Stimulated activated CD4-positive, alpha-beta T cell treated with anti-CD3 and anti-CD28 coated beads, Interleukin-12 subunit alpha, Interleukin-12 subunit beta, amount 100 ng/mL, for 24 hours (primary cell): ENCODE data around the gene TTC24.
"Not testable (repeated sequence)": the region's sequence is repeated elsewhere in the genome, so short reads cannot be mapped to it uniquely, and the experiment has no call there.

ENCODE experiments used
- DNase-seq, 2 experiments: peaks; one replicate each; pipeline ENCODE4 v3.0.0-alpha.2; 2020; ENCODE audit warnings: low read depth in 2 of 2

The TTC24 gene

DNA sequence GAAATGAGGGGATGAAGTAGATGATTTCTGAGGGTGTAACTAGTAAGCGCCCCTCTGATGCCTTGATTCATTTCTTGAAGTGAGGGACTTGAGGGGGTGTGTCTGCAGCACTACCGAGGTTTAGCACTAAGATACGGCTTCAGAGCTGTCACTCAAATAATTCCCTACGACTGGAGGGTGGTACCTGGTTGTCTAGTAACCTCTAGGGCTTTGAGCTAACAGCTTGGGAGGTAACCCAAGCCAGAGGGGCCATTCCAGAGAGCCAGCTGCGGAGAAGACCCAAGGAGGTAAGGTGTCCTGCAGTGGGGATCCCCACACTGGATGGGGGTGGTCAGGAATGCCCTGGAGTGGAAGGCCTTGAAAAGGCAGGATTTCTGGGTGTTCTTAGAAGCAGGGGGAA is at the start of gene TTC24:
TTC24 (plus strand) TSS at position 252 of the 400 bp plus-strand sequence. CDS start 1,642 bp downstream, outside the sequence.
- DNase-seq, result no peak

DNA sequence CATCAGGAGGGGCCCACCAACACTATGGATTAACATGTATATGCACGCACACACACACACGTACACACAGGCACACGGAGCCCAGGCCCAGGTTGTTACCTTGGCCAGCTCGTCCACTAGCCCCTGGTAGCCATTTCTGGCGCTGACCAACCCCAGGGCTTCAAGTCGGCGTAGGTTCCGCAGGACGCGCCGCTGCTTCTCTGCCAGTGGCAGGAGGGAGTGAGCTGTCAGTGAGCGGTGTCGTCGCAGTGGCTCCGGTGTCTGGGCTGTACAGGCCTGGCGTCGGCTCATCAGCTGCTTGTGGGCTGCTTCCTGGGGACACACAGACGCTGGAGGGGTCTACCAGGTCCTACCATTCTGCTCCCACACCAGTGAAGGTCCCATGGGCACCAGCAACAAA is 49.5 kb upstream of the TTC24 start:
- DNase-seq, result no peak

DNA sequence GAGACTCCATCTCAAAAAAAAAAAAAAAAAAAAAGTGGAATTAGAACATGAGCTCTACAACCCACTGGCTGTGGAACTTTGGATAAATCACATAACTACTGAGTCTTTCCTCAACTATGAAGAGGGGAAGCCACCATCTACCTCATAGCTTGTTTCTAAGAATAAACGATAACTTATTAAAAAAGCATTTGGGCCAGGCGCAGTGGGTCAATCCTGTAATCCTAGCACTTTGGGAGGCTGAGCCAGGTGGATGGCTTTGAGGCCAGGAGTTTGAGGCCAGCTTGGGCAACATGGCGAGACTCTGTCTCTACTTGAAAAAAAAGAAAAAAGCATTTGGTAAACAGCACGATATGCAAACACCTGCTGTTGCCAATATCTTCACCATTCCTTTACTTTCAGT is 47.1 kb upstream of the TTC24 start:
- DNase-seq, result no peak

DNA sequence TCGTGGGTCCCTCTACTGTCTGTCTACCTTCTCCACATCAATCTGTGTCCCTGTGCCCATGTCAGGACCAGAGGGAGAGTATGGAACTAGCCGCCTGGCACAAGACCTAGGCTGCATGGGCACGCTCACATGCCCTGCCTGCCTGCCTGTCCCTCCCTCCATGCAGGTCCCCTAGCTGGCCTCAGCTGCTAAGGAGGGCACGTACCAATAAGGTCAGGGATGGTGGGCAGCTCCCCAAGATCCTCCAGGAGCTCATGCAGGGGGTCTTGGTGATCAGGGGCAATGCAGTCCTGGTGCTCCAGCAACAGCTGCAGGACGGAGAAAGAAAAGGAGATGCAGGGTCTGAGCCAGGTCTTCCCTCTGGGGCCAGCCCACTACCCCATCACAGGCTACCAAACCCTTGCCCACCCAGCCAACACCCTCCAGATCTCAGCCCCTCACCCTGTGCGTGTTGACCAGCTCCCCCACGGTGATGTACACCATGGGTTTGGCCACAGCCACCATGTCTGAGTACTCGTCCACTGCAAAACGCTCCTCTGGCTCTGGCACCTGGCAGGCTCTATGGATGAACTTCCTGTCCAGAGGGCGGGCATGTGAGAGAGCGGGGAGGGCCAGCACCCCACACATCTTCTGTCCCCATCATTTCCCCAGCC is 45.8 kb upstream of the TTC24 start:
- DNase-seq, result no peak

DNA sequence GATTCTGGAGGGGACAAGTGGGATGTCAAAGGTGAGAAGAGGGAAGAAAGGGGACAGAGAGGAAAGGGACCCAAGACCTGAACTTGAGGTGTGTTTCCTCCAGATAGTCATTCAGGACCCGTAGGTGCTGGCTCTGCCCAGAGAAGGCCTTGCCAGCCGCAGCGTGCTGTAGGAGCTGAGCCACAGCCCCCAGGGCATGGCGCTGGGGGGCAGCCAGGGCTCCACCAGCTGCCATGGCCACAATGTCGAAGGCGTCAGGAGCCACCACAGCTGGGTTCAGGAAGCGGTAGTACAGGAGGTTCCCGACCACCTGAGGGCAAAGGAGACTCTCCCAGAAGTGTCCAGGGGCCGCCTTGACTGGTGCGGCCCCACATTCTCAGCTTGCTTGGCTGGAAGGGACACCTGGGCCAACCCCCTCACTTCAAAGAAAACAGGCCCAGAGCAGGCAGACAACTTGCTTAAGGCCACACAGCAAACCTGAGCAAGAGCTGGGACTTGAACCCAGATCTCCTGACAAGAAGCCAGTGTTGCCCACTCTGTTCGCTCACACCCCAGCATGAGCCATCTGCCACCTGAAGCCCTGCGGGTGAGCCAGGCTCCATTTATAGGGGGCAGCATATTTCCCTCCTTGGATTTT is 45.0 kb upstream of the TTC24 start:
- DNase-seq, result no peak

DNA sequence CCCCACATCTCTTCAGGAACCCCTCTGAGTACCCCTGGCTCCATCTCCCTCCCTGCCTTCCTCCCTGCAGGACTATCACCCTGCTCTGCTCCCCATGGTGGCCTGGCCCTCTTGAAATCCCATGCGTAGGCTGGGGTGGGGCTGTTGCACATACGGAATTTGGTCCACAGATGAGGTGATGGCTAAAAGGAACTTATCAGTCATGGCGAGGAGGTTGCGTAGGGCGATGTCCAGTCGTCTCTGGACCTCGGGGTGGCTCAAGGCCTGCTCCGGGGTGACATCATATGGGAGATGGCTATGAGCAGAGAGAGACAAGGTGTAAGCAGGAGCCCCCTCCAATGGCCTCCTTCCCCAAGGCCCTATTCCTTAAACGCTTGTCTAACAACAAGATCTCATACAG is 42.5 kb upstream of the TTC24 start:
- DNase-seq, result no peak

DNA sequence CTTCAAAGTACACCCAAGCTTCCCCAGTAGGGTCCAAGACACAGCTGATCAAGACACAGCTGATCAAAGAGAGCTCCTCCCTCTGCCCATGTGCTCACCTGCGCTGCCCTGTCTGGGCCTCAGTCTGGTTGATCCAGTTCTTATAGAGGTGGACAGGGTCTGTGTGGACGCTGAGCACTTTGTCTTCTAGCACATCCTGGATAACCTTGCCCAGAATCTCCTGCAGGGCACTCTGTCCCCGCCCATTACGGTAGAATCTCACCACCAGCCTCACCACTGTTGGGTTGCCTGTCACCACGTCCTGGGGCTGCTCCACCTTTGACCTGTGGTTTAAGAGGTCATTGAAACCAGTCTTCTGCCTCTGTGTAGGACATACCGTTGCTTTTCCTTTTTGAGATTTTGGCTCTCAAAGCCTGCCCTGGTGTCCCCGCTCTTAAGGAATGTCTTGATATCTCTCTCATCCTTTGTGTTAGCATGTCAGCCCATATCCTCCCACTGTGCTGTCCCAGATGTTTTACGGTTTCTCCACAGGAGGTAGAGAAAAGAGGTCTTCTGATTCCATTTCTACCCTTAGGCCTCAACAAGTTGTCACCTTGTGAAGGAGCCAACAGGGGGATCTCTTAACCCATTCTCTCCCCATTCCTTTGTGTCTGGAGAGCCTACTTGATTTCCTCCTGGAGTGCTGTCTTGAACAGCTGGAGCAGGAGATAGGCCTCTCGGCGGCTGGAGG is 40.6 kb upstream of the TTC24 start:
- no peak for DNase-seq

DNA sequence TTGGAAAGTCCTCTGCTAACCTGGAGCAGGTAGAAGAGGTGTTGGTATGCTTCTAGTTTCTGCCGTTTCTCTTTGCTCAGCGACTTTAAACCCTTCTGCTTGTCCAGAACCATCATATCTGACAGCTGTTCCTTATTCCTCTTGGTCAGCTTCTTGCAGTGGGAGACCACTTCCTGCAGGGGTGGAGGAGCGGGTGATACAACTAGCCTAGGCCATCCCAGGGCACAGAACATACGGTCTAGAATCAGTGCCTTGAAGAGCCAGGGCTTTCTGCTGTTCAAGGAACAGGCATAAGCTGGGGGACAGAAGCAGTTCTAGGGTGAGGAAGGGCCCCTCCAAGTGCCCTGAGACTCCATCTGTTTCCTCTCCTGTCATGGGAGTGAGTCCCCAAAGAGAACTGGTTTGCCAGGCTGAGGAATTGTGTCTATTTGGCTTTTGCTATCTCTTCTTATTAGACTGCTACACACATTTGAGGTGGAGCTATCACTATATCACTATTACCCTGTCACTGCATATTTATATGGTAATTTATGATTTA is 39.6 kb upstream of the TTC24 start:
- DNase-seq, result no peak

DNA sequence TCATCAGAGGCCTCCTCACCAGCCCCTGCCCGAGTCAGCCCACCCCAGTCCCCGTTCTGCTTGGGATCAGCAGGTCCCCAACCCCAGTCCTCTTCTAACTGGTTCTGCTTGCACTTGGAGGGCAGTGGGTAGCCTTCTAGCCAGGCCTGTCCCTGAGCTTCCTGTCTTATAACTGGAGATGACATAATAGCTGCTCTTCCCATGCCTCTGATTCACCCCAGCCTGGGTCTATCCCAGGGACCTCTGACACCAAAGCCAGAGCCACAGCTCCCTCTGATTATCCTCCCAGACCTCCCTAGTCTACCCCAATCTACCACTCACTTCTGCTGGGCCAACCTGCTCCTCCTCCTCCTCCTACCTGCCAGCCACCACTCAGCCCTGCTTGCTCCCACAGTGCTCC is 38.6 kb upstream of the TTC24 start:
- DNase-seq, result no peak

DNA sequence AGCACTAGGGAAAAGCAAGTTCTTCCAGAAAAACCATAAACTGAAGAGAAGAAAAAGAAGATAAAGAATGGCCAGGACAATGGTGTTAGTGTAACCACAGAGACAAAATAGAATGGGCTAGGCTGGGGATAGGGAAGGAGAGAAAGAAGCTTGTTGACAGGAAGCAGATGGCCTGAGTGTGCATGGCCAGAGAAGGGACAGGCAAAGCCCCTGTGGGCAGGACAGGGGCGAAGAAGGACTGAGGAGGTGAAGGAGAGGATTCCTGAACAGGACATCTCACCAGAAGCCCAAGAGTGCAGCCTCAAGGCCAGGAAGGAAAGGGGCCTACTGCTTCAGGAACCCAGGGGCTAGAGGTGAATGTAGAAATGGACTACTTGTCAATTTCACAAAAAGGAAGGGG is 36.5 kb upstream of the TTC24 start:
- DNase-seq, result no peak

DNA sequence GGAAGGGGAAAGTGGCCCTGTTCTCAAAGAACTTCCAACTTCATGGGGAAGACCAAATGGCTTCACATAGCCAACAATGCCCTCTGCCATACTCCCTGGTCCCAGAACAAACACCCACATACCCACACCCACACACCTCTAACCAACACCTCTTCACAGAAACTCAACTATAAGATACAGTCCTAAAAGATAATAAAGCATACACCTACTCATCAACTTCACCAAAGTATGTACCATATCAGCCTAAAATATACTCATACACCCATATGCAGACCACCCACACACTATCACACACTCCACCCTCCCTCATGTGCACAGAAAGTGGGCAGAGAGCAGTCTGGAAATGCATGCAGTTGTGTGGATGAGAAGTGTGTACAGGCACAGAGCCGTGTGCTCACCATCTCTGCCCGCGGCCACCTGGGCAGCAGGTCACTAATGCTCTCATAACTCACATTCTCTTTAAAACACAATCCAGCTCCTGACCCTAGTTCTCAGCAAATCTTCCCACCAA is 34.9 kb upstream of the TTC24 start:
- DNase-seq, result no peak

DNA sequence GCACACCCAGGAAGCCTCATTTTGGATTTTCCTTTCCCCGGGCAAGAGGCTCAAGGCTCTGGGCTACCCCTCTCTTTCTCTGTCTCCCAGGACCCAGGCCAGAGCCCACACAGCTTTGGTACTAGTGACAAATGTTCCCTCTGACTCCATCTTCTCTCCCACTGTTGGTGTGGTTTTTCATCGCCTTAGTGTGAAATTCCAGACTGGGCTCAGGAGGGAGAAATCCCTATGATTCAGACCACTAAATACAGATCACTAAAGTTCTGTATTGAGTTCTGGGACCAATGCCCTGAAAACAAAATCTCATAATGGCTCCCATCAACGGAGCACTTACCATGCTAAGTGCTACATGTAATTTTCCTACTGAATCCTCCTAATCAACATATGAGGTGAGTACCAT is 33.3 kb upstream of the TTC24 start:
- DNase-seq, result no peak

DNA sequence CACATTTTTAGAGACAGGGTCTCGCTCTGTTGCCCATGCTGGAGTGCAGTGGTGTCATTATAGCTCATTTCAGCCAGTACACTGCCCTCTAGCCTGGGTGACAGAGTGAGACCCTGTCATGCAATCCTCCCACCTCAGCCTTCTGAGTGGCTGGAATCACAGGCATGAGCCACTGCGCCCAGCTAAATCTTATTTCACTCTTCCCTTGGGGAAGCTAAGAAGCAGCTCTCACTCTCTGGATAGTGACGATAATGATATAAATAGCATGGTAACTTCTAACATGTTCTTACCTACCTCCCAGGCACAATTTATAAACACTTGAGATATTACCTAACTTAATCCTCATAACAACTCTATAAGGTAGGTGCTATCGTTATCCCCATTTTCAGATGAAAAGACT is 32.1 kb upstream of the TTC24 start:
- no peak for DNase-seq

DNA sequence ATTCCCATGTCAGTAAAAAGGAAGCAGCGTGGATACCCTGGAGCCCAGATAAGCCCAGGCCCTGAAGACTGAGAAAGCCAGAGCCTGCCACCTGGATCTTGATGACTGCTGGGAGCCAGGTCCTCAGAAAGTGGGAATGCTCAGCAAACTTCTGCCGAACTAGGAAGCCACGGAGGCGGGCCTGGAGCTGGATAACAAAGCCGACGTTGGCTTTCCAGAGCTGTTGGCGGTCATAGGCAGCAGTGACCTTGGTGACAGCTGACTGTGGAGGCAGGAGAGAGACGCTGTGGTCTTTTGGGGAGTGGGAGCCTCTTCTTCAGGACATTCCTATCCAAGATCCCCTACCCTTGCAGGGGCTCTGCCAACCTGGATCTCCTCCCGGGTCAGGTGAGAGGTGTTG is 31.5 kb upstream of the TTC24 start:
- DNase-seq, result no peak

DNA sequence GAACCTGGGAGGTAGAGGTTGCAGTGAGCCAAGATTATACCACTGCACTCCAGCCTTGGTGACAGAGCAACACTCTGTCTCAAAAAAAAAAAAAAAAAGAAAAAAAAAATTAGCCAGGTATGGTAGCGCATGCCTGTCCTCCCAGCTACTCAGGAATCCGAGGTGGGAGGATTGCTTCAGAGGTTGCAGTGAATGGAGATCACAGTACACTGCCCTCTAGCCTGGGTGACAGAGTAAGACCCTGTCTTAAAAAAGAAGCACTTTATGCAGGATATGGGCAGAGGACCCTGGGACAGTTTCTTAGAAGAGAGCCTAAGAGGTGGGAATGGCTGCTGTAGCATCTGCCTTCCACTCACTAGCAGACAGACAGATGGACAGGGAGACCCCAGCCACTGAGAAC is 30.1 kb upstream of the TTC24 start:
- no peak for DNase-seq

DNA sequence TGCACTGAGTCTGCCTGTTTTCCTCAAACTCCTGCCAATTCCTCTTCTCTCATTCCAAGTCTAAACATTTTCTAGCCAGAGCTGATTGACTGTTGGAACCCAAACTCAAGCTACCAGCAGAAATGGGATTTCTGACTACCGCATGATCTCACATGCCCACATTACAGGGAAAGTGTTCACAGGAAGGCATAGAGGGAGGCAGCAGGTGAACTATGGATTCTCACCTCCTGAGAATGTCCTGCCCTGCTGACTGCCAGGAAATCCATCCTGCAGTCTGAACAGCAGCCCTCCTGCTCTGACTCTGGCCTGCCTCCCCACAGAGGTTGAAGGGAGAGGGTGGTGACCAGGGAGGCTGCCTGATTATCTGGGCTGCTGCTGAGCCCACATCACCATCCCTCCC is 29.7 kb upstream of the TTC24 start:
- no peak for DNase-seq

DNA sequence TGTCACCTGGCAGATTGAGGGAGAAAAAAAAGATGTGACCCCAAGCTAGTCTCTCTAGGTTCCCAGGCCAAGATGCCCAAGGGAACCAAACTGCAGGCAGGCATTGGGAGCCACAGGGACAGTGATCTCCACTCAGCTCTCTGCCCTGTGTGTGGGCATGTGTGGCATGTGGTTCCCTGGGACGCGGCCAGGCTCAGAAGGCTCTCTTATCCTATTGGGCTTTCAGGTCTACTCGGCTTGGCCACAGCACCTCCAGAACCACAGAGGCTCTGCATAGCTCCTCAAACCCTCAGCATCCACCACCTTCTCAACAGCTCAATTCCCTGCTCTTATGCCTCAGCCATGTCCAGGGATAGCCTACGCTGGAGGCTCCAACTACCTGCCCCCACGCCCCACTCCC is 29.2 kb upstream of the TTC24 start:
- no peak for DNase-seq

DNA sequence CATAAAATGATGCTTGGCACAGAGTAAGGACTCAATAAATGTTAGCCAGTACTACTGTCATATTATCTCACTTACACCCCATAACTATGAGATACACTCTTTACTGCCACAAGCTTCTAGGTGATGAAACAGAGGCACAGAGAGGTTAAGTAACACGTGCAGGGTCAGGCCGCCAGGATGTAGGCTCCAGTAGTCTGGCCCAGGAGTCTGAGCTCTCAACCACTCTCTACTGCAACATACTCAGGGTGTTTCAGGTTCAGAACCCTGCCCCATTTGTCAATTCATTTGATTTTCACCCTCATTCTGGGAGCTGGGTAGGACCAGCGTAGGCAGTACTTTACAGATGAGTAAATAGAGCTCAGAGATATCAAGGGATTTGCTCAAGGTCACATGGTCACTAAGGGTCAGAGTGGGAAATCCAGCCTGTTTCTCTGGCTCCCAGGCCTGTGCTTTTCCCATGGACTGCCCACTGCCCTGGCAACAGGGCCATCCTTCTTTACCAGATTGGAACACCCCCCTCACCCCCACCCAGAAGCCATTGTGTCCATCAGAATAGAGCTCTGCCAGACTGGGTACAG is 28.4 kb upstream of the TTC24 start:
- no peak for DNase-seq

DNA sequence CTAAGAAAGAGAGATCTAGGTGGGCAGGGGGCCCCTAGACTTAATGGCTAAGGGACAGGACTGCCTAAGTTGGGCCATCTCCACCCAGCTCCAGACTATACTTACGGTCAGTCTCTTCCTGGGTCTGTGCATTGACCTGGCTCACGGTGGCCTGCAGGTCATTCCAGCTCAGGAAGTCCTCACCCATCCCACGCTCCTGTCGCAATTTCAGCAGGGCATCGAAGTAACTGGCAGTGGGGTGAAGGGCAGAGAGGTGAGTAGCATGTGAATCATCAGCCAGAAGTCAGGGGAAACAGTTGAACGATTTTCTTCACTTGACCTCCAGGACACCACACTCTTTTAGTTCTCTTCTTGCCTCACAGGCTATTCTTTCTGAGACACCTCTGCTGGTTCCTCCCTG is 27.7 kb upstream of the TTC24 start:
- DNase-seq, result no peak

DNA sequence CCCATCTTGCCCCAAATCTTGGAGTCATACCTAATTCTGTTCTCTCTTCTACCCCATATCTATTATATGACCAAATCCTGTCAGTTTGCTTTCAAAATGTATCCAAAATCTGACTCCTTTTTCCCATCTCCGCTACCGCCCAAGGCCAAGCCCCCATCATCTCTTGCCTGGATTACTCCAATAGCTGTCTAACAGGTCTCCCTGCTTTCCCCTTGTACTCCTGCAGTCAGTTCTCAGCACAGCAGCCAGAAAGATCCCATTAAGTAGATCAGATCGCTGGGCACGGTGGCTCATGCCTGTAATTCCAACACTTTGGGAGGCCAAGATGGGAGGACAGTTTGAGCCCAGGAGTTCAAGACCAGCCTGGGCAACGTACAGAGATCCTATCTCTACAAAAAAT is 27.0 kb upstream of the TTC24 start:
- no peak for DNase-seq

DNA sequence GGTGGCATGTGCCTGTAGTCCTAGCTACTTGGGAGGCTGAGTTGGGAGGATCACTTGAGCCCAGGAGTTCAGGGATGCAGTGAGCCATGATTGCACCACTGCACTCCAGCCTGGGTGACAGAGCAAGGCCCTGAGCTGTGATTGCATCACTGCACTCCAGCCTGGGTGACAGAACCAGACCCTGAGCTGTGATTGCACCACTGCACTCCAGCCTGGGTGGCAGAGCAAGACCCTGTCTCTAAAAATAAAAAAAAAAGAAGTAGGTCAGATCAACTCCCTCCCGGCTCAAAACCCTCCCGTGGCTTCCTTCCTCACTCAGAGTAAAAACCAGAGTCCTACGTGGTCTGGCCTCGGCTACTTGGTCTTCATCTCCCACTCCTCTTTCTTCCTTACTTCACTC is 26.6 kb upstream of the TTC24 start:
- not testable (repeated sequence) for DNase-seq

DNA sequence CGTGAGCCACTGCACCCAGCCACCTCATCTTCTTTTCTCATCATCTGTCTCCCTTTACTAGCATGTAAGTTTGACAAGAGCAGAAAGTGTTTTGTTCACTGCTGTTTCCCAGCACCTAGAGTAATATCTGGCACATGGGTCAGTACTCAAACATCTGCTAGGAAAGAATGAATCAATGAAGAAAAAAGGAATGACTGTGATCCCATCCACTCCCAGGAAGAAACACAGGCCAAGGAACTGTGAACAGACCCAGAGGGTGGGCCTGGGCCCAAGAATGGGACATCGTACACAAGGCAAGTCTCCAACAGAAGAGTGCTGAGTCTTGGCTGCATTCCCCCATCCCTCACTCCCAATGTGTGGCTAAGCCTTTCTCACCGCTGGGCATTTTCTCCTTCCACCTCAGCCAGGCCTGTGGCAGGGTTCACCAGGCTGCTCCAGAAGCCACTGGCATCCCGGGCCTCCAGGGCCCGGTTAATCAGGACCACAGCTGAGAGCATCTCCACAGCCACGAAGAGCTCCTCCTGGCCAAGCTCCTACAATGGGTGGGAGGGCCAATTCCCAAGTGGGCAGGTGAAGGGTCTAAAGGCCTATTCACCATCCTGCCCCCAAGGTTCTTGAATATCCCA is 25.6 kb upstream of the TTC24 start:
- no peak for DNase-seq
